Lung (tissue), 12 donors: Measurements from ENCODE around the gene C1QTNF3. TPM values are rescaled to one million over a fixed set of nuclear protein-coding genes. Genes with fewer than 3 reads are reported as not detected.
A peak's percentile ranks its signal among the peaks of the same experiment; 100 is the strongest.

Experiments used
- ATAC-seq: fragments of 200-7000 bp; cut with Tn5 transposase; one replicate; pipeline ENCODE4 v1.9.1; 2020; ENCODE audit warnings: moderate number of reproducible peaks; ENCODE audit not compliant: insufficient read depth, low FRiP score
- DNase-seq, 3 donors: peaks; one replicate each; pipeline ENCODE4 v3.0.0-alpha.2; 2013 to 2017
- H3K27ac ChIP-seq, 2 donors: one replicate each; pipeline ENCODE4 v1.5.1; 2013; ENCODE audit warnings: mild to moderate bottlenecking in 2 of 2, moderate library complexity in 2 of 2, control low read depth in 1 of 2, inconsistent platforms in 1 of 2, low read depth in 1 of 2, low read length in 1 of 2
- H3K27me3 ChIP-seq, 3 donors: one replicate each; pipeline ENCODE4 v1.5.1; 2013; ENCODE audit warnings: low read length in 2 of 3; ENCODE audit not compliant: control insufficient read depth in 3 of 3, insufficient read depth in 3 of 3
- H3K36me3 ChIP-seq, 4 donors: one replicate each; pipeline ENCODE4 v1.5.1; 2013; ENCODE audit warnings: low read length in 4 of 4, mild to moderate bottlenecking in 1 of 4, moderate library complexity in 1 of 4; ENCODE audit not compliant: control insufficient read depth in 4 of 4, insufficient read depth in 4 of 4
- H3K4me1 ChIP-seq, 5 donors: one replicate each; pipeline ENCODE4 v1.5.1; 2013; ENCODE audit warnings: low read length in 5 of 5, mild to moderate bottlenecking in 2 of 5, moderate library complexity in 1 of 5; ENCODE audit not compliant: control insufficient read depth in 5 of 5, insufficient read depth in 5 of 5
- H3K4me3 ChIP-seq: one replicate; pipeline ENCODE4 v1.5.1; 2013; ENCODE audit warnings: mild to moderate bottlenecking, control low read depth, moderate library complexity
- H3K9ac ChIP-seq, 2 donors: one replicate each; pipeline ENCODE4 v1.5.1; 2013; ENCODE audit warnings: low read length in 2 of 2, control low read depth in 1 of 2; ENCODE audit not compliant: insufficient read depth in 1 of 2
- H3K9me3 ChIP-seq, 4 donors: one replicate each; pipeline ENCODE4 v1.5.1; 2013; ENCODE audit warnings: low read length in 3 of 4, mild to moderate bottlenecking in 1 of 4, moderate library complexity in 1 of 4; ENCODE audit not compliant: control insufficient read depth in 4 of 4, insufficient read depth in 3 of 4
- CTCF ChIP-seq: IDR thresholded peaks from 2 replicates; pipeline ENCODE4 v1.5.1; 2012; ENCODE audit warnings: mild to moderate bottlenecking; ENCODE audit errors: control extremely low read depth, extremely low read depth
- WGBS, 2 donors: extraction: QIAGEN DNeasy Blood & Tissue Kit; methylation state at CpG; one replicate each; pipeline ENCODE4 v1.1.7; 2013; 5-methylcytosine and 5-hydroxymethylcytosine counted together
- polyA plus RNA-seq, 2 donors: library from polyadenylated mRNA; stranded (reverse); fragments of 200-250 nt; gene quantifications; one replicate each; pipeline ENCODE4 v1.2.1, GENCODE V29; 2013
- total RNA-seq, 2 donors: library from RNA; depleted of rRNA in 1 of 2; stranded (reverse); fragments of >200 nt in 1 of 2; gene quantifications; one replicate each; pipeline ENCODE4 v1.2.1, GENCODE V29; 2014 to 2021
- donor health status: control.
- donor health status: control.
- donor health status: Bipolar disorder and iron deficiency.
- donor health status: healthy.
- donor health status: DM: yes; HTN: yes; CAD: no.

The C1QTNF3 gene
- total and polyA plus RNA-seq, 4 donors: 0.92 to 20.3 (median 3.9) TPM

- H3K9me3 ChIP-seq: no peaks in the 10 kb centered on the region
- H3K4me3 ChIP-seq: no peak overlapping the region
- no peak overlapping the region for H3K27ac ChIP-seq
- H3K9ac ChIP-seq: no peak overlapping the region
- no peak for ATAC-seq
- H3K27me3 ChIP-seq: no peaks in the 10 kb centered on the region
- H3K36me3 ChIP-seq: peaks cover 0 to 5% (median 1%) of the 10 kb centered on the region in 4 donors
- peaks cover 0 to 36% (median 12%) of the 10 kb centered on the region in 5 donors for H3K4me1 ChIP-seq
- DNase-seq: peak in 2 of 3 donors; percentile 26 to 60
- TF ChIP-seq CTCF: no peak
Observed at GRCh38 chr5:34047774-34048572, 5.0 kb upstream of the C1QTNF3 start.

DNA sequence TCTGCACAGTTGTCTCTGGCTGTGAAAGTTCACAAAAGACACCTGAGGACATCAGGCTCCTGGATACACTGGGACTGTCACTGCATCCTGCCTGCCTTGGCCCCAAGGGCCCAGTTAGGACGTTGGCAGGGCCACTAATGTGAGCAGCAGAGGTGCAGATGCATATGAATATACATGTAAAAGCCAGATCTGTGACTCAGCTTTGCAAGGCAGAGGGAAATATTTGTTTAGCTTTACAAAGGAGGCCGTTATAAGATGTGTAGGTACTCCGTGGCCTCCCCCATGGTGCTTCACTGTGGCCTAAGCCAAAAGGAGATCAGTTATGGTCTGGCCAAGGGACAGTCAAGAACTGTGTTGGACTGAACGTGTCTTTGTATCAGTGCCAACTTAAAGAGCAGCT lies 4.1 kb upstream of the C1QTNF3 start:
- no peak overlapping the region for H3K9ac ChIP-seq
- TF ChIP-seq CTCF: no peak
- H3K27me3 ChIP-seq: no peaks in the 10 kb centered on the region
- DNase-seq (no peak), ATAC-seq (no peak)
- no peak overlapping the region for H3K27ac ChIP-seq
- peaks cover 0 to 5% (median 1%) of the 10 kb centered on the region in 4 donors for H3K36me3 ChIP-seq
- 72 to 85% methylated on average over 4 of the region's 4 CpGs for WGBS, 2 donors
- H3K9me3 ChIP-seq: no peaks in the 10 kb centered on the region
- H3K4me1 ChIP-seq: peaks cover 4 to 40% (median 15%) of the 10 kb centered on the region in 5 donors
- H3K4me3 ChIP-seq: no peak overlapping the region

DNA sequence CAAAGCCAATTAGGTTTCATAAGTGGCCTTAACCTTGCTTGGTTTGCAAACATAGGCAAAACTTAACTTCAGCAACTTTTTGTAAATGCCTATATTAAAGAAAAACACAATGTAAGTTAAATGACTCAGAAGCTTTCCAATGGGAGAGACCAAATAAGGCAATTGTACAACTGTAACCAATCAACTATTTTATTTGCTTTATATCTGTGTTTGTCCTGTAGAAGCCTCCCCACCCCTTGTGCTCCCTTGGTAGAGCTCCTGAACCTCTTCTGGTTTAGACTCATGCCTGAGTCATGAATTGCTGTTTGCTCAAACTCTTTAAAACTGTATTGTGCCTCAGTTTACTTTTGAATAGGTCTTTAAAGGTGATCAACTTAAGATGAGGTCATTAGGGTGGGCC lies 3.0 kb upstream of the C1QTNF3 start:
- H3K4me3 ChIP-seq: no peak overlapping the region
- no peaks in the 10 kb centered on the region for H3K9me3 ChIP-seq
- no peak for ATAC-seq
- H3K36me3 ChIP-seq: peaks cover 0 to 5% (median 0%) of the 10 kb centered on the region in 4 donors
- H3K4me1 ChIP-seq: peaks cover 4 to 40% (median 17%) of the 10 kb centered on the region in 5 donors
- DNase-seq: no peak
- no peak overlapping the region for H3K9ac ChIP-seq
- TF ChIP-seq CTCF: no peak
- H3K27me3 ChIP-seq: peaks cover 0 to 2% (median 0%) of the 10 kb centered on the region in 3 donors
- no peak overlapping the region for H3K27ac ChIP-seq

- Histone ChIP-seq H3K4me3 (no peak overlapping the region), H3K36me3 (peaks cover 0 to 5% (median 0%) of the 10 kb centered on the region in 4 donors), H3K9me3 (no peaks in the 10 kb centered on the region), H3K27me3 (peaks cover 0 to 2% (median 0%) of the 10 kb centered on the region in 3 donors), H3K27ac (no peak overlapping the region), H3K4me1 (peaks cover 4 to 44% (median 17%) of the 10 kb centered on the region in 5 donors), H3K9ac (no peak overlapping the region)
- 73 to 91% methylated on average over 3 of the region's 3 CpGs for WGBS, 2 donors
- no peak for TF ChIP-seq CTCF
- ATAC-seq (no peak), DNase-seq (no peak)
Observed at GRCh38 chr5:34045023-34045422, 2.0 kb upstream of the C1QTNF3 start.
